GM18909 (cell line): ENCODE data around the gene MON2.

Experiments
- ATAC-seq: cut with Tn5 transposase; IDR thresholded peaks from one replicate; pipeline ENCODE4 v1.9.1; 2021; ENCODE audit warnings: mild to moderate bottlenecking; ENCODE audit not compliant: unreplicated experiment, poor library complexity

The MON2 gene

GRCh38 chr12:62604871-62605270 is 138.2 kb downstream of the MON2 start:
- no peak for ATAC-seq

DNA sequence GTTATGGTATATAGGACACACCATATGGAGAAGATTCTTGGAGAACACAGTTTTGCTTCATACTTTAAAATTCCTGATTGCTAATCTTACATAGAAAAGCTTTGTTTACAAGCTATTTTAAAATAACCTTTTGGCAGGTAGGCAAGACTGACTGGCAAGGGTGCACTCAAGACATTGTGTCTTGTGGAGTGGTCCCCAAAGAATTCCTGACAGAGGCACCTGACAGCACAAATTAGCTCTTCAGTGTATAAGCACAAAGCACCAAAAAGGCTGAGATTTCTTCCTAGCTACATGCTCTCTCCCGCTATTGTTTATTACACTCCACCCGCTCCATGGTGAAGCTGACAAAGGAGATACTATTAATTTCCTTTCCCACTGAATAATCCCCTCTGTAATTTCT is 139.4 kb downstream of the MON2 start:
- no peak for ATAC-seq

DNA sequence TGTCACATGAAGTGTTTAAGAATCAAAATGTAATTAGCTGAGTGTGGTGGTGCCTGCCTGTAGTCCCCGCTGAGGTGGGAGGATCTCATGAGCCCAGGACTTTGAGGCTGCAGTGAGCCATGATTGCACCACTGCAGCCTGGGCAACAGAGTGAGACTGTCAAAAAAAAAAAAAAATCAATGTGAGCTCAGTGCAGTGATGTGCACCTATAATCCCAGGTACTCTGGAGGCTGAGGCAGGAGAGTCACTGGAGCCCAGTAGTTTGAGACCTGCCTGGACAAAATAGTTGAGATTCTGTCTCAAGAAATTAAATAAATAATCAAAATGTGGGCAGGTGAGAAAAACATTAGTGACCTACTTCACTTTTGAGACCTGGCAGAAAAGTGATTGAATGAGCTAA is 140.0 kb downstream of the MON2 start:
- ATAC-seq: no peak

DNA sequence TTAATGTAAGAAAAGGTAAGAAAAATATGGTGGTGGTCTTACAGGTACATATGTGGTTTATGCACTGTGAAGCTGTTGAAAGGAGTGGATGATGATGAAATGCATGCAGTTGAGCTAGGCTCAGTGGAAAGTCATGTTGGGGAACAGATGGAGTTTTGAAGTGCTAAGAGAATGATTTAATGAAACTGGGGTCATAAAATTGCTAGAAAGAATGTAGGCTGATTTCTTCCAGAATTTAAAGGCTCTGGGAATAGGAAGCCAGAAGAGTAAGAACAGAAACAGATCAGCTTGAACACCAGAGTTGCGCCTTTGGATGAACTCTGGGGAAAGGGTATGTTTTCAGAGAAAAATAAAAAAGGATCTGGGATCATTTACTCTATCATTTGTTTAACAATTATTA is 146.5 kb downstream of the MON2 start:
- ATAC-seq: no peak

GRCh38 chr12:62618319-62618718 is 151.7 kb downstream of the MON2 start:
- no peak for ATAC-seq

DNA sequence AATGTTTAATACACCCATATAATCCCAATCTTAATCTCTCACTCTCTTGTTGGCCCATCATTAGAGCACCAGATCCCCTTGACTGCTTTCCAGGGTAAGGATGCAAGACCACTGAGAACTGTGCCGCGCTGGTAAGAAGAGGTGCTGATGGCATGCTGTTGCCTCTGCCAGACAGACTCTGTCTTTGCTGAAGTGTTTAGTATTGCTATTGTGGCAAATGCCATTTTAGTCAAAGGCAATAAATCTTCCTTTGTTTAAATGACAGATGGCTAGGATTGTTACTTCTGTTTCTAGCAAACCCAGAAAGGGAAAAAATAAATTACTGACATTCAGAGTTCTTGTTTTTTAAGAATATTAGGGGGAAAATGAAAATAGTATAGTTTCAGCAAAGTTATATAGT is 152.3 kb downstream of the MON2 start:
- no peak for ATAC-seq

GRCh38 chr12:62621101-62621638 is 154.5 kb downstream of the MON2 start:
- no peak for ATAC-seq

DNA sequence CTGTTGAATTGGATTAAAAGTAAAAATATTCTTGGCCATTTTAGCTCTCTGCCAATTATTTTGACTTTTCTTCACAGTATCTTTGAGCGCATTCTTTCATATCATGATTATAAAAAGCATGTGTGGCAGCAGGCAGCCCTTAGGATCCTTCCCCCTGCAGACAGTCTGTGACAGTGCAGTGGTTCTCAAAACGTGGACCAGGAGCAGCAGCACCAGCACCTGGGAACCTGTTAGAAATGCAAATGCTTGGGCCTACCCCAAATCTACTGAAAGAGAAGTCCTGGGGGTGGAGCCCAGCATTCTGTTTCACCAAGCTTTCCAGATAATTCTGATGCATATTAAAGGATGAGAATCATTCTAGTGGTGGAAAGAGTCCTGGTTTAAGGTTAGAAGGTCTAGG is 155.6 kb downstream of the MON2 start:
- ATAC-seq: no peak

DNA sequence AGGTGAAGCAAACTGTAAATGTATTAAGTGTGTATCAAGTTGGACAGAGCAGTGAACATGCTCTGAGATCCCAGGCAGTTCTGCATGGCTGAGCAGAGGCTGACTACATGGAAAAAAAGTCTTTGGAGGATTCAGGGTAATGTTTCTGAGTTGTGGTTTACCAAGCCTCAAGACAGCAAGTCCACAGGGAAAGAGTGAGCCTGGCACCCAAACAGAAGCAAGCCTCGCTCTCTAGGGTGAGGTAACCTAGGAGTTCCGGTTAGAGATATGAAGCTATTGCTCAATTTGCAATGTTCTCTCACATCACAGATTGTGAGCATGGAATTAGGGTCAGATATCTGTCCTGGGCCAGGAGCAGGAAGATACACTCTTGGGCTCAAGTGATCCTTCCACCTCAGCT is 158.6 kb downstream of the MON2 start:
- ATAC-seq: no peak

- no peak for ATAC-seq
These were observed 160.6 kb downstream of the MON2 start for GRCh38 chr12:62627181-62627580.

DNA sequence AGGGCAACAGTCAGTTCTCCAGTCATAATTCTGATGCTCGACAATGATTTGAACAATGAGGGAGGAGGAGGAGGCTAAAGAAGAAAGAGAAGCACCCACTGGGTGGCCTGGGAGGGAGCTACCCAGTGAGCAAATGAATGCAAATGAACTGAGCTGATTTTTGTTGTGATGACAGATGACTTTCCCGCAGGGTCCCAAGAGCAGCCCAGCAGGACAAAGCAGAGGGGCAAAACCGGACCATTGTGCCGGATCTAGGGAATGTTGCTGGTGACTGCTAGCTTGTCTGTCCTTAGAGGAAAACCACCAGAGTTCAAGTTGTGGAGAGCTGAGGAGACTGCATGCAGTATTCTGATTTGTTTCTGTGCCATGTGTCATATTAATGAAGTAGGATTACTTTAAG is 162.8 kb downstream of the MON2 start:
- ATAC-seq: no peak

GRCh38 chr12:62629971-62630739 is 163.5 kb downstream of the MON2 start:
- ATAC-seq: no peak

DNA sequence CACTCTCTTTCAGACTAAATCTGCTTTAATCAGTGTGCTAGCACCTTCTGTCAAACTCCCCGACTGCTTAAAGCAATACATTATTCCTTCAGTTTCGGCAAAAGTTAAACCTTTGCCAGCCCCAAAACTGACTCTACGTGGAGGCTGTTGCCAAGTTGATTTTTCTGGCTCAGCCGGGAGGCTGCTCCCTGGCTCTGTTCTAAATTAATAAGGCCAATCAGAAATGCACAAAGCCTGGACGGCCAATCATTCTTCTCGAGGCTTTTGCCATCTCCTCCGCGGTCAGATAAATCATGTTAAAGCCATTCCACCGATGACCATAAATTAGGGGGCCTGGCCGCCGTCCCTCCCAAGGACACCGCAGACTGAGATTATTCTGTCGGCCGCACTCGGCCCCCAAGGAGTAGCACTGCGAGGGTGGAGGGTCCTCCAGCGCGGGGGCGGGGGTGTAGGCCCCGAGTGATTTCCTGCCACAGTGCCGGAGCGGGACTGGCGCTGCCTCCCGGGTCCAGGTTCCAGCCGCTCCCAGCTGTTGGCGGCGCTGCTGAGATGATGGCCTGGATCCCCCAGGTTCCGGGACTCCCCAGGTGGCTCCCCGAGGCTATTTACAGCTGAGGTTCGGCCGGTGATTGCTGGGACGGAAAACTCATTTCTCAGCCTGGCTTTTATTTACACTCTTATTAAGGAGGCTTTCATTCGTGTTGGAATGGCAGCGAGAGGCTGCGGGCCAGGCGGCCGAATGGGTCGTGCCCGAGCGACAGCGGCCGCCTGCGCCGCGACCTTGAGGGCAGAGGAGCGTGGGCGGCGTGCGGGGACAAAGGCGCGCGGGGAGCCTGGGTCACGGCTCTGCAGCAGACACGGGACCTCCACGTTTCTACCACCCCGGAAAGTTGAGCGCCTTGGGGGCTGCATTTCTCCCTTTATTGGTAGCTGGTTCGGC is 165.1 kb downstream of the MON2 start:
- peak; percentile 62 for ATAC-seq

DNA sequence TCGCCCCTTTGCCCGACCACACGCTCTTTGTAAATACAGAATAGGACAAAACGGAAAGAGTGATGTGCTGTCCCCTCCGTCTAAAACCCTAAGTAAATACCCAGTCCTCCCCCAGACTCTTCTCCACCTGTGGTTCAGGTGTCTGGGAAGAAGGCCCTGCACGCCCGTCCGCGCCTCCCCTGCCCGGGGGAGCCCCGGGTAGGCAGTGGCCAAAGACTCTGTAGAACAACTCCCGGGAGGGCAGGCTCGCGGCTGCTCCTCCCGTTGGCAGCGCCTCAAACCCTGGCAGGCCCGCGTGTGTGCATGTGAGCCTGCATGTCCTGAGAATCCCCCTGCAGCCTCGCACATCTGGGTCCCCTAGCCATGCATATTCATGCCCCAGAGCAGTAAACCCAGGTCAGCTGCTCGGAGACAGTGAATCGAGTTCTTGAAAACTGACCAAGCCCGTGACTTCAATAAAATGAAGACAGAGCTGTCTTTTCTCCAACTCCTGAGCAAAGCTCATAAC is 165.8 kb downstream of the MON2 start:
- peak; percentile 47 for ATAC-seq

DNA sequence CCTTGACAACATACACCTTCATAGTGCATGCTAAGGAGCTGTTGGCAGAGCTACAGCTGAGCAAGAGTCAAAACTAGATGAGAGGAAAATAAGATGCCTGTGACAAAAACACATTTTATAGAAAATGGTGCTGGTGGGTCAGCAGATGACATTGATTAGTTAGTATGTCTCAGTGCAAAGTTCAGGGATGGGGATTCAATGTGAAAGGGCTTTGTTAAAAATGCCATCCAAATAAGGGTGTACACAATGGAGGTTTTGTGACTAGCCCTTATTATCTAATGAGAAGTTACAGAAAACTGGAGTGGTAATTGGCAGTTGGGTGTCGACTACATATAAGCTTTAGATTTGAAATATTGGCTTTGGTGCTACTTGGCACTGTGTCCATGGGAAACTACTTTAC is 169.0 kb downstream of the MON2 start:
- ATAC-seq: no peak

DNA sequence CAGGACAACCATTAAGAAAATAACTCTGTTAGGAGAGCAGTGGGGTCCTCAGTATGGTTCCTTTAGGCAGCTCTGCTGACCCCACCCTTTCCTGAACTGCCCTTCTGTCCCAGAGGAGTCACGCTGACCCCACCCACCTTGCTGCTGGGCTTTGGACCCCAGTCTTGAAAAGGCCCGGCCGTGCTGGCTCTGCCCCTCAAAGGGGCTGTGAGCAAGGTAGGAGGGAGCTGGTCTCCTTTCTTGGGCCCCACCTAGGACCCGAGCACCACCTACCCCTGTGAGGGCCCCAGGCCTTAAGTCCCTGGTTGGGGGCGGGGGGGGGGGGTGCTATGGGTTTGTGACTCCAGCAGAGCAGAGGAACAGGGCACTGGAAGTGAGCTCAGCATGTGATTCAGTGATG is 171.1 kb downstream of the MON2 start:
- ATAC-seq: no peak

GRCh38 chr12:62640910-62641448 is 174.4 kb downstream of the MON2 start:
- ATAC-seq: peak; percentile 93

DNA sequence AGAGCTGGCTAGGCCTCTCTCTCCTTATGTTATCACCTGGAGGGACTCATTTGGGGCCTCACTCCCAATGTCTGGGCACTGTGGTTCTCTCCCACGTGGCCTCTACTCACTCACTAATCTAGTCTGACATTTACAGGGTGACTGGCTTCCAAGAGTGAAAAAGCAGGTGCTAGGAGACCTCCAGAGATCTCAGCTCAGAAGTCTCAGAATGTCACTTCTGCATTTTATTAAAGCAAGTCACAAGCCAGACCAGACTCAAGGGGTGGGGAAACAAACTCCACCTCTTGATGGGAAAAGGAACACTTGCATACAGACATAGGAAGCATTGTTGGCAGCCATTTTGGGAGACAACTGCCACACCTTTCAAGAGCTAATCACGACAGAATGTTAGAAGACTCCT is 175.9 kb downstream of the MON2 start:
- ATAC-seq: no peak

DNA sequence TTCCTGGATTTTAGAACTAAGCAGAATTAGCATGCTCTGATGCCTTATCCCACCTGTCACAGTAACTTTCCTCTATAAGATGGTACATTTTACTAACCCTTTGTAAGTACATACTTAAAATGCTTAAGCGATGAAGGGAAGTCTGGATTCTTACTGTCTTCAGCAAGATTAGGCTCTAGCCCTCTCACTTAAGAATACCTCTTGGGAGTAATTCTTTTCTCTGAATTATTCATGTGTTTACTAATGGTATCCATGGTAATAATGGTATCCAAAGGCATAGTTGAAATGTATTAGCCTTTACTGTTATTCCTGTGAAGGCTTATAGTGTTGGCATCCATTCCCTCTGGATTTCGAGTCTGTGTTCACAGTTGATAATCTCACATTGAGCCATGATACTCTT is 176.9 kb downstream of the MON2 start:
- no peak for ATAC-seq

GRCh38 chr12:62646566-62646965 is 179.9 kb downstream of the MON2 start:
- no peak for ATAC-seq

DNA sequence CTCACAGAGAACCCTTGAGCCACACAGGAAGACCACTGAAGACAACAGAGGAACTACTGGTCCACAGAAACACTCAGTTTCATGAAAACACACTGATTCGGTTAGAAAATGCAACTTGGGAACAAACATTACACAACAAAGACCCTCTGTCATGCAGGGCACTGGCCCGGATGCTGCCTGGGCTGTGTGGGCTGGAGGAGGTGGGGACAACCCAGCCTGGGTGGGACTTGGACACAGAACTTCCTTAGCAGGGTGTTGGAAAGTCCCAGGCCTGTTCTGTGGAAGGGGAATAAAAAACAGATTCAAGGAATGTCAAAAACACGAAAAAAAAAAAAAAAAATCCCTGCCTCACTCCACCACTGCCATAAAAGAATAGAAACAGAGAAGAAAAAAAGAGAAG is 181.0 kb downstream of the MON2 start:
- ATAC-seq: no peak
